ENCODE data around the gene MMAA.
"Not testable (repeated sequence)": the region's sequence is repeated elsewhere in the genome, so short reads cannot be mapped to it uniquely, and the experiment has no call there.

MMAA gene

DNA sequence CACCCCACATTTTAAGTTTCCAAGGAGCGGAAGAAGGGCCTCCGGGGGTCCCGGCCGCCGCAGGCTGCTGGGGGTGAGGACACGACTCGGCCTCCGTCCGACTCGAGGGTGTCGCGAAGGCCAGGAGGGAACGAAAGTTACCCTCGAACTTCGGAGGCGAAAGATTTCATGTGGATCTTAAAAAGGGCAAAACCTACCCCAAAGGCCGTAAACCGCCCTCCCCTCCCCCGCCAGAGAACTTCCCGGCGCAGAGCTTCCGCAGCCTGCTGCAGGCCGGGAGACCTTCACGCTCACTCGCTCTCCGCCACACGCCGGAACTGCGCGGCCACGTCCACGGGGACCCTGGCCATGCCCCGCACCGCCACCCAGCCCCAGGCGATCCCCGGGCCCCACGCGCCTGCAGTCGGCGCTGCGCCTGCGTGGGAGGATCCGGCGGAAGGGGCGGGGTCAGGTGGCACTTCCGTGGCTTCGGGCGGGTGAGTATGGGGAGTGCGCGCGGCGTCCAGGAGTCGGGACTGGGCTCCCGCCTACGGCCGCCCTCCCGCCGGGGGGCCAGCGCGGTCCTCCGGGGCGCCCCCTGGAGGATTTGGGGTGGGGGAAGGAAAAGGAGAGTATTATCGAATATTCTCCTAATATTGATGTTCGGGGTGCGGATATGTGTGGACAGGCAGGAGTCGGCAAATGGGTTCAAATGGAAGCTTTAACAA, at the start of gene MMAA:
MMAA (plus strand) TSS at position 454 of the 707 bp plus-strand sequence. CDS start 19,755 bp downstream, outside the sequence.
- DNase-seq, result peak; percentile 96

DNA sequence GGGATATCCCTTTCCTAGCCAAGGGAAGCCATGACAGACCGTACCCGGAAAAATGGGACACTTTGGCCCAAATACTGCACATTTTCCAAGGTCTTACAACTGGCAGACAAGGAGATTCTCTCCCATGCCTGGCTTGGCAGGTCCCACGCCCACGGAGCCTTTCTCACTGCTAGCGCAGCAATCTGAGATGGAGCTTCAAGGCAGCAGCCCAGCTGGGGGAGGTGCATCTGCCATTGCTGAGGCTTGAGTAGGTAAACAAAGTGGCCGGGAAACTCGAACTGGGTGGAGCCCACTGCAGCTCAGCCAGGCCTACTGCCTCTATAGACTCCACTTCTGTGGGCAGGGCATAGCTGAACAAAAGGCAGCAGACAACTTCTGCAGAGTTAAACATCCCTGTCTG, 44.6 kb upstream of the MMAA start:
- not testable (repeated sequence) for DNase-seq

DNA sequence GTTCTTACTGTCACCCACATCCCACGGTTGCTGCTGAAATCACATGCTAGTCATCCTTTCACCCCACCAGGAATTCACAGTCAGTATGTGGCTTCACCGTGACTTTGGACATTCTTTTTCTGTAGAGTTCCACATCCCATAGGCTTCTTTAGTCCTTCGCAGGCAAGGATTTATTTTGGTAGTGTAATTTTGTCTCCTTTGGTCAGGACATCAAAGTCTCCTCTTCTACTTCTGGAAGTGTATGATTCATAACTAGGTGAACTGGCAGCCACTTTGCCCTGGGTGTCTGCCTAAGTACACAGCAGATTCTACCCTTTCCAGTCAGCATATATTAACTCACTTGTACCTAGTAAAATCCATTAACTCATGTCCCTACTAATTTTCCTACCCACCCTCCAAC, 38.3 kb upstream of the MMAA start:
- no peak for DNase-seq

DNA sequence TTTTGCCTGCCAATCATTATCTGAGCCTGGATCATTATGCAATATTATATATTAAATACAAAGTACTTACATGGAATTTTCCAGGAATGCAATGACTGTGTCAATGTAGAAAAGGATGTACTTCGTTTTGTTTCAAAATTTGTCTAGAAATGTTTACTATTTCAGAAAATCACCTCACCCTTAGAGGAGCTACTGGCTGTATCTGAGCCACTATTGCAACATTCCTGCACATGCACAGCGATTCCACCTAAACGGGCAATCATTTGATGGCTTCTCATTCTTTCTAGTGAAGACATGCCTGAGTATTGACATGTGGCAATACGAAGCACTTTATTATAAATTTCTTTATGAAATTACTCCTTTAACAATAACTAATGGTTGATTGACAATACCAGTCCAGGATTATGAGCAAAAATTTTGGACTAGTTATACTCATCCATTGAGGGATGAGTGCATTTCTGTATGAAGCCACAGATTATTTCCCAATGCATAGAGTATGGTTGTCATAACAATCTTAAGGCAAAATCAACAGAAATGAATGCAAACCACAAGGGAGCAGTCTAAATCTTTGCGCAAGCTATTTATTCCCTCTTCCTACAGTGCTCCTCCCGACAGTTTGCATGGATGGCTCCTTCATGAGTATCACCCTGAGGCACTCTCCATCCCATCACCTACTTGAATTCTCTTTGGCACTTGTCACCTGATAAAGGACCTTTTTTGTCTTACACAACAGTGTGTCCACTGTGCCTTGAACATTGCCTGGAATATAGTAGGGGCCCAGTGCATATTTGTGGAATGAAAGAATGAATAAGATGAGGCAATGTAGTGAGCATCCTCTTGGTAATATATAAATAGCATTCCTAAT, 35.8 kb upstream of the MMAA start:
- DNase-seq, result no peak

DNA sequence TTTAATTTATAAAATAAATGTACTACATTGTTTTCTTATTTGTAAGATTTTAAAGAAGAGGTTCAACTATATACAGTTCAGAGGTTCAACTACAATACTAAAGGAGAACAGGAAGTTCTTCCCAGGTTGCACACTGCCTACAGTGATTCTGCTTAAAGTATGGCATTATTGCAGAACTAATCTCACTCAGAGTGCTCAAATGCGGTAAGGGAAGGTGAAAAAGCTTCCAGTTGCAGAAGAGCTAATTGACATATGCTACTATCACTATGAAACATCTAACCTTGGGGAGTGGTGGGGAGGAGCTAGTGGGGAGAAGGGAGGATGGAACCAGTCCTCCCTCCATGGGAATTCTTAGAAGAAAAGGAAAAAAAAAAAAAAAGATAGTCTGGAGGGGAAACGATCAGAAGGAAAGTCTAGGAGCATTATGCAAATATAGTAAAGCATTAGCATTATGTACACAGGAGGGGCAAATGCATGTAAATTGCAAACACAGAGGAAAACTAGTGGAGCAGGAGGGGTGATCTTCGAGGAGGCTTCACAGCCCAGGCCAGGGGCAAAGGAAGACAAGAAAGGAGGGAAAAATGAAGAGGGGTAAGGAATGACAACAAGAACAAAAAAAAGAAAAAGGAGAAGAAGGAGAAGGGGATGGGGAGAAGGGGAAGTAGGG, 32.0 kb upstream of the MMAA start:
- no peak for DNase-seq

DNA sequence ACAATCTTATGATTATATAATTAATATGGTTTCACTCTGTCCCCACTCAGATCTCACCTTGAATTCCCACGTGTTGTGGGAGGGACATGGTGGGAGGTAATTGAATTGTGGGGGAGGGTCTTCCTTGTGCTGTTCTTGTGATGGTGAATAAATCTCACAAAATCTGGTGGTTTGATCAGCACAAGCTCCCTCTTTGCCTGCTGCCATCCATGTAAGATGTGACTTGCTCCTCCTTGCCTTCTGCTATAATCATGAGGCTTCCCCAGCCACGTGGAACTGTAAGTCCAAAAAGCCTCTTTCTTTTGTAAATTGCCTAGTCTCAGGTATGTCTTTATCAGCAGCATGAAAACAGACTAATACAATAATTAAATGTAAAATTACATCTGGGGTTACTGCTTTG, 29.8 kb upstream of the MMAA start:
- not testable (repeated sequence) for DNase-seq

DNA sequence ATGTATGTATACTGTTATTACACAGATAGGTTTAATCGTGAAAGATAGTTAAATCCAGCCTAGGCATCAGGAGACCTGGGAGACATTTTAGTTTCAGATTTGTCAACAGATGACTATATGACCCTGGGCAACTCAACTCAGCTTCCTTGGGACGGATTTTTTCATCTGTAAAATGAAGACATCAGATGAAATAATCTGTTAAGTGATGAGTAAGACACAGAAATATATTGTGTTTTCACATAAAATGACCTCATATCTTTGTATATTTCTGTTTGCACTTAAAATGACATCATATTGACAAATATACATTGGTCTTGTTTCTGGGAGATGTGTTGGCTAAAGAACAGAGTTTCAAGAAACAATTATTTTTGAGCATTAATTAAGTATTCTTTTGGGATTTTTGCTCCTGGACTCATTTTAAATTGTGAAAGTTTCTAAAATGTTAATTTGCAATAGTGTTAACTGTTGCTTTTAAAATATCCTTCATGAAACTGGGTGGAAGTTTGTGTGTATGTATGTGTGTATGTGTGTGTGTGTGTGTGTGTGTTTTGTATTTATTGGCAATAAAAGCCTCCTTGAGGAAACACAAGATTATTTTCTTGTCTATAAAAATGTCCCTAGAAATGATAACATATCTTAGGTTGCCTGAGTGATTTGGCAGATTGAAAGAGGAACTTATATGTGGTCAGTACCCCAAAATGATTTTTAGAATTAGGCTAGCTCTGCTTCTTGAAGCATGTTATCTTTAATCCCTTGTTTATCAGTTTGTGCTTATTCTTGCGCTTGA, 29.1 kb upstream of the MMAA start:
- no peak for DNase-seq

DNA sequence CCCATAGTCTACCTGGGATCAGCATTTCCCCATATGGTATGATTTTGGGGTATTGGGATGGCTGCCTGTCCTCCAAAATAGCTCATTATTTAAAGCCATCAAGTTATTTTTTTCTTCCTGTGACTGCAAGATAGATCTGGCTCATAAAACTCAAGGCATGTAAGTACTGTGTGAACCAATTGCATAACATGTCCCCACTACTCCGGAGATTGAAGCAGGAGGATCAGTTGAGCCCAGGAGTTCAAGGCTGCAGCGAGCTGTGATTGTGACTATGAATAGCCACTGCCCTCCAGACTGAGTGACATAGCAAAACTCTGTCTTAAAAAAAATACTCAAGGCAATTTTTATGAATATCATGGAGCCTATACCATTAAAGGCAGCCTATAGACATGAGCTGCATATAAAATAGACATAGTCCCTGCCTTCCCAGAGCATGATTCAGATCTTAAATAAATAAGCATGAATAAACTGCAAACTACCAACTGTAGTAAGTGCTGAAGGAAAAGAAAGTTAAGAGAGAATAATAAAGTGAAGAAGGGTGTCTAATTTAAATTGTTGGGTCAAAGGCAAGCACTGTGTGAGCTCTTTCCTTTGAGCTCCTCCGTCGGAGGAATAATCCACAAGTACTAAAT, 16.9 kb upstream of the MMAA start:
- no peak for DNase-seq

DNA sequence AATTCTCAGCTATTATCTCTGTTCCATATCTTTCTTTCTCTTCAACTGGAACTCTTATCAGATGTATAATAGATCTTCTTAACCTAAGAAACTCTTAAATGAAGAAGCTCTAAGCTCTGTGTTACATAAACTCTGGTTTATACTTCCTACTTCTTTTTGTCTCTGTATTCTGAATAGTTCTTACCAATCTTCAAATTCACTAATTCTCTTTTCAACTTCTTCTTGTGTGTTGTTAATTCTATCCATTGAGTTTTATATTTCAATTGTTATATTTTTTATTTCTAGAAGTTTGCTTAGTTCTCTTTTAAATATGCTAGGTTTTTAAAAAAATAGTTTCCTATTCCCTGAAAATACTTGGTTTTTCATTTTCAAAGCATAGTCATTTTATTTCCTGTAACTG, 13.2 kb upstream of the MMAA start:
- DNase-seq, result no peak

DNA sequence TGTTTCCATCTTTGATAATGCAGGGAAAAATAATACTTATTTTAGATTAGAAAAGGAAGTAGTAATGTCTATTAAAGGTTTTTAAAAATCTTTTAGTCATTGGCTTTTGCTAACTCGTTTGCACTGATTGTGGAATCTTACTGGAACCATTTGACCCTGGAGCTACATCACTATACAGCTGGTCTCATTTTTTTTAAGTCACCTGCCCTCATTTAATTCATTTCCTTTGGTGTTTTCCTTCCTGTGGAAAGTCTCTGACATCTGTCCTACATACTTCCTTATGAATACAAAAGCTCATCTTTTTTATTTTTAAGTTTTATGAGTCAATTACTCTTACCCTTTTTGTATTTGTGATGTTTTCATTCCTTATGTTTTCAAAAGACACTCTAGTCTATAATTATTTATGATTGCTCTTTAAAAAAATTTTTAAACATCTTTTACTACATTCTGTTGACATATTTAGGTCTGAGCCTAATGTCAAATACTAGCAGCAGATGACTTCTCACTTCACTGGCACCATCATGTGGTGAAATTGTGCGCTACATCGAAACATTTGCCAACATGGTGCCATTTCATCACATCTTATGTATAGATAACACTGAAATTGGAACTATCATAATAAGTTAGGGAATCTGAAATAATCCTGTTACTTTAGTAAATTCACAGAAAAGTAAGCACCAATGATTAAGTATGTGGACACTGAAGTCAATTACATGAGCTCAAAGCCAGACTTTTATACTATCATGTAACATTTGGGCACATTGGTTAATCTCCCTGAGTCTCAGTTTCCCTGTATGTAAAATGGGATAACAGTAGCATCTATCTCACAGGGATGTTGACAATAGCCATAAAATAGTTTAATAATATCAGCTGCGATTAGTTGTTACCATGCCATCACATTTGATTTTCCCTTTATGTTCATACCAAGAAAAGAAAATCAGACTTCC, 9.4 kb upstream of the MMAA start:
- DNase-seq, result peak; percentile 52

DNA sequence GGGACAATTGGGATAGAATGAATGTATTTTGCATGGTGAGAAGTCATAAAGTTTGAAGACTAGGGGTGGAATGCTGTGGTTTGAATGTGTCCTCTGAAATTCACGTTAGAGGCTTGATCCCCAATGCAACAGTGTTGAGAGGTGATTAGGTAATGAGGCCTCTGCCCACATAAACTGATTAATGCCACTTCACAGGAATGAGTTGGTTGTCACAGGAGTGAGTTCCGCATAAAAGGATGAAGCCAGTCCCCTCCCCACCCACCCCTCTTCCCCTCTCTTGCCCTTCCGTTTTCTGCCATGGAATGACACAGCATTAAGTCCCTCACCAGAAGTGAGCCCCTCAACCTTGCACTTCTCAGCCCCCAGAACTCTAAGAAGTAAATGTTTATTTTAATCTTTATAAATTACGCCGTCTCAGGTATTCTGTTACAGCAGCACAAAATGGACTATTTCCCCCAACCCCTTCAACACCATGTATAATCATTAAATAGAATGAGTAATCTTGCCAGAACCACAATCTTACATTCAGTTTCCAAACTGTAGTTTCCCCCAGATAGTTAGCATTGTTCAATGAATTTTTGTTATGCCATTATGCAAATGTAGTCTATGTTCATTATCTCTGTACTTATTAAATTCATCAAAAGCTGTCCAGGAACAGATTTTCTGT, 5.5 kb upstream of the MMAA start:
- DNase-seq, result no peak

DNA sequence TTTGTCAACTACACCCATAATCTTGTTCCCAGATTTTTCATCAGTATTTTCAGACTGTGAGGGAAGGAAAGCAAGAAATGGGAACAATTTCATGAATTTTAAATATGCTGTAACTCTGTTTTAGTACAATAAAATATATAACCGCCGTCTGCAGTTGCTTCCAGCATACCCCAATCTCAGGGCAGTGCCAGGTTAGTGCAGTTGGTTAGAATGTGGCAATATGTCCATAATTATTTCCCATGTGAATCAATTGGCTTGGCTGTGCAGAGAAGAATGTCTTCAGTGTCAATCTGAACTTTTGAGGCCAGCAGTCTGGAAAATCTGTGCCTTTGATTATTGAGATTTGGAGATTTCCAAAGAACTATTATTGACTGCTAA, 5.0 kb upstream of the MMAA start:
- no peak for DNase-seq

DNA sequence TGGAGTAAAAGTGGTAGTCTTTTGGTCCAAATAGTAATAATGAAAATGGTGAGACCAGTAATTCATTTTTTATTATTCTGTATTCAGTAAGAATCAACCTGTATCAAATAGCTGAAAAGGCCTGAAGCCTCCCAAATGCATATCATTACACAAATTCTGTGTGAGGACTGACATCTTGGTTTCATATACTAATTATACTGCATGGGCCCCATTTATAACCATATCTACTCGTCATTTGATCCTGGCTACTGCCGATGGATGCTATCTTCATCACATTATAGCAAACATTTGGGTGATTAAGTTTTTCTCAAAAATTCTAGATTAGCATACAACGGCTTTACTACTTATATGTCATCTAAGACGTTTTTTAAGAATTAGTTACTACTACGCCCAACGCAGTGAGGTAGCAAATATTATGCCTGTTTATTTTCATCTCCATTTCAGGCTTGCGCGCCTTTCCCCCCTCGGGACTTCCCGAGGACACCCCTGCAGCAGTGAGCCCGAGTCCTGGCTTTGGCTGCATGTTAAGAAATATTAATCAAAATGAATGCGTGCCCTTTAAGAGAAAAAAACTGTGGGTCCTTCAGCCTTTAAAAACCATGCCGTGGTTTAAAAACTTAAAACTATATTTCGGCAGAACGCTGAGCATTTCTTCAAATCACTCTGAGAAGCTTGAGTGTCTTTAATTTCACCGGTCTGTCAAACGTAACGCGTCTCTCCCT, 814 bp upstream of the MMAA start:
- DNase-seq, result no peak

DNA sequence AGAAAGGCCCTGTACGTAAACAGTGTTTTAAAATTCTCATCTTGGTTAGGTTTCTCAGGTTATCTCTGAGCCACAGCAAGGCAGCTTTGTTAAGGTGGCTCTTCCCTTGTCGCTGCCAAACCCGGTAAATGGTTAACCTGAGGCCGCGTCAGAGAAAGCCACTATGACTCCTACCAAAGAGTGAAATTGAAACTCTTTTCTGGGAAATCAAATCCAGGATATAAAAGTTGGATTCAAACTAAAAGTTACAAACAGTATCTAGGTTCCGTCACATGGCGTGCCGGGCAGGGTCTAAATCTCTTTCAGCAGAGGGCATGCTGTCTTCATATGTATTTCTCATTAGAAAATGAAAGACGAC, 433 bp downstream of the MMAA start:
- peak; percentile 48 for DNase-seq

DNA sequence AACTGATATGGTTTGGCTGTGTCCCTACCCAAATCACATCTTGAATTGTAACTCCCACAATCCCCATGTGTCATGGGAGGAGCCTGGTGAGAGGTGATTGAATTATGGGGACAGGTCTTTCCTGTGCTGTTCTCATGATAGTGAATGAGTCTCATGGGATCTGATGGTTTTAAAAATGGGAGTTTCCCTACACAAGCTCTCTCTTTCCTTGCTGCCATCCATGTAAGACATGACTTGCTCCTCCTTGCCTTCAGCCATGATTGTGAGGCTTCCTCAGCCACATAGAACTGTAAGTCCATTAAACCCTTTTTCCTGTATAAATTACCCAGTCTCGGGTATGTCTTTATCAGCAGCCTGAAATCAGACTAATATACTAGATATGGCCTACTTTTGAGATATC, 2.9 kb downstream of the MMAA start:
- not testable (repeated sequence) for DNase-seq

DNA sequence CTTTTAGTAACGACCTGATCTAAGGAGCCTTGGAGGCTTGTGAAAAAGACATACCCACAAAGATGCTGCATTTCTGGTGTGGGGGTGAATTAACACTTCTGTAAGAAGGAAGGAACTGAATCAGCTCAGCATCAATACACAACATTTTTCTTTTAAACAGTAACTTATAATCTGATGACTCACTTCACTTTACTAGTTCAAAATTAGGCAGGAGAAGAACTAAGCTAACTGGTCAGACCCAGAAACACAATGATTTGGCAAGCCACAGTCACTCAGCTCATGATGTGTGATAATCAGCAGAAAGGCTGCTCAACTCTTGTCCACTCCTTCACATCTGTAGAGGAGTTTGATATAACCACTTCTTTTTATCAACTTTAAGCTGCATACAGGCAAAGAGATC, 4.6 kb downstream of the MMAA start:
- no peak for DNase-seq

DNA sequence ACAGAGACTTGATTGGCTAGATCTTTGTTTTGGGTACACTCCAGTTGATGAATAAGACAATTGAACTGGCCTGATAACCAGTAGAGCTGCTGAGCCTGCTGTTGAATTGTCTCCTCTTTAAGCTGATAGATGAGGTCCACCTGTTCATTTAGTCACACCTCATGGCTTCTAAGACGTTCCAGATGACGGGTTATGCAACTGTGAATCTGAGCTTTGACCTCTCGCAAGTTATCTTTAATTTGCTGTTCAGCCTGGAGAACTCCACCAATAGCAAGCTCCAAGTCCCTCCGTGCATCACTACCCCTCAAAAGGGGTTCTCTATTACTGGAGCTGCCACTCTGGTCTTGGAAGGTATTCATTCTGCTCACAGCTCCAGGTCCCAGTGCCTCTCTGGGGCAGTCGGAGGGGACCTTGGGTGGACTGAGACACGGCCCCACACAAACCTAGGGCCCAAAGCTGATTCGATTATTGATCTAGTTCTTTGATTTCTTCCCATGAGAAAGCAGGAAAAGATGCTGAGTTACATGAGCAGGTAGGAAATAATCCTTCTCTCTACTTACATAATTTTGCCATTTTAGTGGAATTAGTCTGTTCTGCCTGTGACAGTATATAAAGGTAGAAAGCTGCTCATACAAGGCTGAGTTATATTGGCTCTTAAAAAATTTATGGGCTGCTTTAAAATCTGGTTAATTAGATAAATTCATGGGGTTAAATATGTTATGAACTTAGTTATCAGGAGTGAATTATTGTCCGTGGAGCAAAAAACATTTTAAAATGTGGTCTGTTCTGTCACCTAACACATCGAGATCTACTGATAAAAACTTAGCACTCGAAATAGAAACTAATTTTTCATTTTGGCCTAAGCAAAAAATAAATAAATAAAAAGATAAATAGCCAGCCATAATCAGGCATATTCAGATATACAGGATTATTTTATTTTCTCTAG, 6.8 kb downstream of the MMAA start:
- DNase-seq, result no peak

DNA sequence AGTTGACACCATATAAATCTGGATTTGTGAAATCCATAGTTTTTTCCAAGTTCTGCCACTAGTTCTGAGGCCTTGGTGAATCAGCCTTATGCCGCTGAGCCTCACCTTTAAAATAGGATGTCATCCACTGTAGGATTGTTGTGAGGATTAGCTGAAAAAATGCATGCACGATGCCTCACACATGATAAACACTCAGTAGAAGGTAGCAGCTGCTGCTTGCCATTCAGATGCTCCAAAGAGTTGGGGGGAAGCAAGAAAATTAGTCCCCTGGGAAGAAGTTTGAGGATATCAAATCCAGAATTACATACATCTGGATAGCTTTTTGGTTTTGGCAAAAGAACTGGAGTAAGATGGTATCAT, 7.4 kb downstream of the MMAA start:
- no peak for DNase-seq

DNA sequence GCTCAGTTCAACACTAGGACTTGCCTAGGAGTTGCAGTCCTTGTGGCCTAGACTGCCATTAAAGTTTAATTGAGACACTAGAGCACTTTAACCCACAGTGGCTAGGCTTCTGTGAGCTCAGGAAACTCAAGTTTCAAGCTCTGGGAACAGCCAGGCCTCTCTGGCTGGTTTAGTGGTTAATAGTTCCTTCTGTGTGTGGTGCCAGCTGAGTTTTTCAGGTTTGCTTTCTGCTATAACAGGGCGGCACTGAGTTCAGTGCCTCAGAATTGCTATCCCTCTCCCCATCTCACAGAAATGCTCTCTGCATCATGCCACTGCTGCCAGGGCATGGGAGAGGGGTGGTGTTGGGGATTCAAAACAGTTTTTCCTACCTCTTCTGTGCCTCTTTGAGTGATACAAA, 15.9 kb downstream of the MMAA start:
- DNase-seq, result no peak
